SK-N-SH treated with all-trans-retinoic acid at 6 μM for 48 hours (cell line): ENCODE results near the gene OPRM1.

ENCODE experiments used
- ATAC-seq: fragments of 200-7000 bp; cut with Tn5 transposase; 3 replicates; pipeline ENCODE4 v1.9.1; 2020; ENCODE audit warnings: mild to moderate bottlenecking, moderate library complexity
- BACH2 ChIP-seq: fragments of 250-450 bp; sonication (Bioruptor Pico); IDR thresholded peaks from 2 replicates; pipeline ENCODE4 v1.9.0; 2021; ENCODE audit warnings: mild to moderate bottlenecking, borderline replicate concordance
- CSDC2 ChIP-seq: fragments of 250-450 bp; sonication (Bioruptor Pico); IDR thresholded peaks from 2 replicates; pipeline ENCODE4 v1.5.0; 2020; ENCODE audit warnings: mild to moderate bottlenecking, moderate library complexity
- ESRRG ChIP-seq: fragments of 250-450 bp; sonication (Bioruptor Pico); IDR thresholded peaks from 2 replicates; pipeline ENCODE4 v1.6.1; 2021; ENCODE audit warnings: mild to moderate bottlenecking
- GLIS3 ChIP-seq: fragments of 250-450 bp; sonication (Bioruptor Pico); IDR thresholded peaks from 2 replicates; pipeline ENCODE4 v1.5.0; 2020; ENCODE audit warnings: mild to moderate bottlenecking, moderate library complexity
- ISL1 ChIP-seq: fragments of 250-450 bp; sonication (Bioruptor Pico); IDR thresholded peaks from 2 replicates; pipeline ENCODE4 v2.1.2; 2022; ENCODE audit warnings: mild to moderate bottlenecking, moderate library complexity
- OSR1 ChIP-seq: fragments of 250-450 bp; sonication (Bioruptor Pico); IDR thresholded peaks from 2 replicates; pipeline ENCODE4 v1.8.0; 2022; ENCODE audit warnings: moderate library complexity, mild to moderate bottlenecking, inconsistent platforms
- PPARA ChIP-seq: fragments of 250-450 bp; sonication (Bioruptor Pico); IDR thresholded peaks from 2 replicates; pipeline ENCODE4 v1.5.0; 2020; ENCODE audit warnings: mild to moderate bottlenecking, borderline replicate concordance
- RARB ChIP-seq: fragments of 250-450 bp; sonication (Bioruptor Pico); IDR thresholded peaks from 2 replicates; pipeline ENCODE4 v1.8.0; 2021; ENCODE audit warnings: mild to moderate bottlenecking, moderate library complexity
- SNAI2 ChIP-seq: fragments of 250-450 bp; sonication (Bioruptor Pico); IDR thresholded peaks from 2 replicates; pipeline ENCODE4 v1.5.0; 2020; ENCODE audit warnings: mild to moderate bottlenecking, moderate library complexity
- TCF4 ChIP-seq: fragments of 250-450 bp; sonication (Bioruptor Pico); IDR thresholded peaks from 2 replicates; pipeline ENCODE4 v1.8.0; 2021; ENCODE audit warnings: mild to moderate bottlenecking, moderate library complexity, borderline replicate concordance
- TOX ChIP-seq: fragments of 250-450 bp; sonication (Bioruptor Pico); IDR thresholded peaks from 2 replicates; pipeline ENCODE4 v1.8.0; 2021; ENCODE audit warnings: mild to moderate bottlenecking, moderate library complexity, borderline replicate concordance
- ZC3H10 ChIP-seq: fragments of 250-450 bp; sonication (Bioruptor Pico); IDR thresholded peaks from 2 replicates; pipeline ENCODE4 v1.5.1; 2021; ENCODE audit warnings: mild to moderate bottlenecking, moderate library complexity
- ZFP3 ChIP-seq: fragments of 250-450 bp; sonication (Bioruptor Pico); IDR thresholded peaks from 2 replicates; pipeline ENCODE4 v1.5.0; 2020; ENCODE audit warnings: mild to moderate bottlenecking, moderate library complexity
- ZNF565 ChIP-seq: fragments of 450-650 bp; formaldehyde crosslinking; conservative IDR thresholded peaks from 2 replicates; pipeline ENCODE4 v1.5.0; 2020; ENCODE audit warnings: low read depth, mild to moderate bottlenecking, moderate library complexity
- ZNF70 ChIP-seq: fragments of 450-650 bp; formaldehyde crosslinking; IDR thresholded peaks from 2 replicates; pipeline ENCODE4 v1.5.0; 2020; ENCODE audit warnings: mild to moderate bottlenecking, moderate library complexity
- ZNF8 ChIP-seq: fragments of 450-650 bp; formaldehyde crosslinking; IDR thresholded peaks from 2 replicates; pipeline ENCODE4 v1.5.0; 2020; ENCODE audit warnings: mild to moderate bottlenecking, moderate library complexity
- TF ChIP-seq, protein P1 (sequence below): fragments of 250-450 bp; sonication (Bioruptor Pico); IDR thresholded peaks from 2 replicates; pipeline ENCODE4 v1.5.1; 2020; ENCODE audit warnings: low read depth, mild to moderate bottlenecking, moderate library complexity
- TF ChIP-seq, protein P2 (sequence below): fragments of 250-450 bp; sonication (Bioruptor Pico); IDR thresholded peaks from 2 replicates; pipeline ENCODE4 v1.8.0; 2020; ENCODE audit warnings: mild to moderate bottlenecking, moderate library complexity, borderline replicate concordance
- TF ChIP-seq, protein P3 (sequence below): fragments of 250-450 bp; sonication (Bioruptor Pico); IDR thresholded peaks from 2 replicates; pipeline ENCODE4 v1.8.0; 2021; ENCODE audit warnings: low read depth, mild to moderate bottlenecking, moderate library complexity, borderline replicate concordance
- TF ChIP-seq, protein P4 (sequence below): fragments of 250-450 bp; sonication (Bioruptor Pico); IDR thresholded peaks from 2 replicates; pipeline ENCODE4 v1.5.1; 2021; ENCODE audit warnings: mild to moderate bottlenecking, moderate library complexity

The OPRM1 gene

DNA sequence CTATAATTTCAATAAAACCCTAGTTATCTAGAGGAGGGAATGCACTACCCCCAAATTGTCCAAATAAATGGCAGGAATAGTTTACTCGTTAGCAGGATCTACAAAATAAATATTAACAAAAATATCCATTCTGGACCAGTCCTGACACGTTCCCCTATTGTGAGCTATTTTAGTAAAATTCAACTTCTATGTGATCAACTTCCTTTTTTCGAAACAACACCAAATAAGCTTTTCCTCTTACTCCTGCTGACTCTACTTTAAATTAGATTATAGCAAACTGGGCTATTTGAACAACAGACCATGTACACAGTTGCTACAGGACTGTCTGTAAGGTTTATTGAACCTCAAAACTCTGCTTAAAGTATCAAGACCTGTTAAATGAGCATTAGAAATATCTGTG, 163.3 kb downstream of the OPRM1 start:
- TF ChIP-seq BACH2 (CRISPR knock-in tag) (no peak), RARB (no peak), TCF4 (CRISPR knock-in tag) (no peak), ESRRG (no peak), OSR1 (no peak), GLIS3 (CRISPR knock-in tag) (no peak), TOX (CRISPR knock-in tag) (no peak), PPARA (CRISPR knock-in tag) (no peak)
- no peak for ATAC-seq

DNA sequence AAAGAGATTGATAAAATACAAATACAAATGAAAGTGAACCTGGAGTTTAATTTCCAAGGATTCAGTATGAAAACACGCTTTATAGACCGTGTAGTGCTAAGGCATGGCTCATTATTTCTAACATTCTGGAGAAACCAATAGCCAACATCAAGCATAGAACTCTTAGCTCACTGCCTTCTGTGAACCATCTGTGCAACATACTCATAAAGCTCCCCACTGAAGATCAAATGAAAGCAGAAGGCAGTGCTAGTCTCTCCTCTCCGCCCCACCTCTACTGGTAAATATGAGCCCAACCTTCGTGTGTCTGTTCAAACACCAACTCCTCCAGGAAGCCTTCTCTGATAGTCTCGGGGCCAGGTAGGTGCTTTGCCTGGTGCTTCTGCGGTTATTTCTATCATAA, 163.9 kb downstream of the OPRM1 start:
- TF ChIP-seq, protein P1, sequence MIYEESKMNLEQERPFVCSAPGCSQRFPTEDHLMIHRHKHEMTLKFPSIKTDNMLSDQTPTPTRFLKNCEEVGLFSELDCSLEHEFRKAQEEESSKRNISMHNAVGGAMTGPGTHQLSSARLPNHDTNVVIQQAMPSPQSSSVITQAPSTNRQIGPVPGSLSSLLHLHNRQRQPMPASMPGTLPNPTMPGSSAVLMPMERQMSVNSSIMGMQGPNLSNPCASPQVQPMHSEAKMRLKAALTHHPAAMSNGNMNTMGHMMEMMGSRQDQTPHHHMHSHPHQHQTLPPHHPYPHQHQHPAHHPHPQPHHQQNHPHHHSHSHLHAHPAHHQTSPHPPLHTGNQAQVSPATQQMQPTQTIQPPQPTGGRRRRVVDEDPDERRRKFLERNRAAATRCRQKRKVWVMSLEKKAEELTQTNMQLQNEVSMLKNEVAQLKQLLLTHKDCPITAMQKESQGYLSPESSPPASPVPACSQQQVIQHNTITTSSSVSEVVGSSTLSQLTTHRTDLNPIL (CRISPR knock-in tag), result no peak
- no peak for TF ChIP-seq ESRRG
- no peak for TF ChIP-seq ZNF8 (CRISPR knock-in tag)
- TF ChIP-seq, protein P2, sequence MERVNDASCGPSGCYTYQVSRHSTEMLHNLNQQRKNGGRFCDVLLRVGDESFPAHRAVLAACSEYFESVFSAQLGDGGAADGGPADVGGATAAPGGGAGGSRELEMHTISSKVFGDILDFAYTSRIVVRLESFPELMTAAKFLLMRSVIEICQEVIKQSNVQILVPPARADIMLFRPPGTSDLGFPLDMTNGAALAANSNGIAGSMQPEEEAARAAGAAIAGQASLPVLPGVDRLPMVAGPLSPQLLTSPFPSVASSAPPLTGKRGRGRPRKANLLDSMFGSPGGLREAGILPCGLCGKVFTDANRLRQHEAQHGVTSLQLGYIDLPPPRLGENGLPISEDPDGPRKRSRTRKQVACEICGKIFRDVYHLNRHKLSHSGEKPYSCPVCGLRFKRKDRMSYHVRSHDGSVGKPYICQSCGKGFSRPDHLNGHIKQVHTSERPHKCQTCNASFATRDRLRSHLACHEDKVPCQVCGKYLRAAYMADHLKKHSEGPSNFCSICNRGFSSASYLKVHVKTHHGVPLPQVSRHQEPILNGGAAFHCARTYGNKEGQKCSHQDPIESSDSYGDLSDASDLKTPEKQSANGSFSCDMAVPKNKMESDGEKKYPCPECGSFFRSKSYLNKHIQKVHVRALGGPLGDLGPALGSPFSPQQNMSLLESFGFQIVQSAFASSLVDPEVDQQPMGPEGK (CRISPR knock-in tag), result no peak

DNA sequence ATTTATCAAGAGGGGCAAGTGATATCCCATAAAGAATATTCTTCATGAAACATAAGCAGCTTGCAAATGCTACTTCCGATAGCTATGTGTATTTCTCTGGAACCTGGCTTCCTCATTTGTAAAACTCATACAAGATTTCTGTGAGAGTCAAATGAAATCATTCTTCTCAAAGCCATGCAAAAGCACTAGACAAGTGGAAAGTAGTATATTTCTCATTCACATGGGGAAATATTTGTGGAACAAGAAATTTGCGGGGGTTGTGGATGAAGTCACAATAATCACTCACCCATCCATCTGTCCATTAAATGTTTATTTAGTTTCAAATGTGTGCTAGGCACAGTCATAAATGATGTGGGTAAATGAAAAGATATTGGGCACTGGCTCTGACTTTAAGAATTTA, 167.1 kb downstream of the OPRM1 start:
- ATAC-seq, result no peak
- TF ChIP-seq ZNF565 (CRISPR knock-in tag) (no peak), ZNF8 (CRISPR knock-in tag) (no peak), RARB (no peak), OSR1 (no peak), GLIS3 (CRISPR knock-in tag) (no peak), TCF4 (CRISPR knock-in tag) (no peak), SNAI2 (CRISPR knock-in tag) (no peak), ISL1 (CRISPR knock-in tag) (no peak), BACH2 (CRISPR knock-in tag) (no peak), ZFP3 (CRISPR knock-in tag) (no peak), TOX (CRISPR knock-in tag) (no peak), CSDC2 (CRISPR knock-in tag) (no peak), ZC3H10 (CRISPR knock-in tag) (no peak), PPARA (CRISPR knock-in tag) (no peak), ZNF70 (CRISPR knock-in tag) (no peak)
- TF ChIP-seq, protein P3, sequence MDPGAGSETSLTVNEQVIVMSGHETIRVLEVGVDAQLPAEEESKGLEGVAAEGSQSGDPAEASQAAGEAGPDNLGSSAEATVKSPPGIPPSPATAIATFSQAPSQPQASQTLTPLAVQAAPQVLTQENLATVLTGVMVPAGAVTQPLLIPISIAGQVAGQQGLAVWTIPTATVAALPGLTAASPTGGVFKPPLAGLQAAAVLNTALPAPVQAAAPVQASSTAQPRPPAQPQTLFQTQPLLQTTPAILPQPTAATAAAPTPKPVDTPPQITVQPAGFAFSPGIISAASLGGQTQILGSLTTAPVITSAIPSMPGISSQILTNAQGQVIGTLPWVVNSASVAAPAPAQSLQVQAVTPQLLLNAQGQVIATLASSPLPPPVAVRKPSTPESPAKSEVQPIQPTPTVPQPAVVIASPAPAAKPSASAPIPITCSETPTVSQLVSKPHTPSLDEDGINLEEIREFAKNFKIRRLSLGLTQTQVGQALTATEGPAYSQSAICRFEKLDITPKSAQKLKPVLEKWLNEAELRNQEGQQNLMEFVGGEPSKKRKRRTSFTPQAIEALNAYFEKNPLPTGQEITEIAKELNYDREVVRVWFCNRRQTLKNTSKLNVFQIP (CRISPR knock-in tag), result no peak
- TF ChIP-seq, protein P4, sequence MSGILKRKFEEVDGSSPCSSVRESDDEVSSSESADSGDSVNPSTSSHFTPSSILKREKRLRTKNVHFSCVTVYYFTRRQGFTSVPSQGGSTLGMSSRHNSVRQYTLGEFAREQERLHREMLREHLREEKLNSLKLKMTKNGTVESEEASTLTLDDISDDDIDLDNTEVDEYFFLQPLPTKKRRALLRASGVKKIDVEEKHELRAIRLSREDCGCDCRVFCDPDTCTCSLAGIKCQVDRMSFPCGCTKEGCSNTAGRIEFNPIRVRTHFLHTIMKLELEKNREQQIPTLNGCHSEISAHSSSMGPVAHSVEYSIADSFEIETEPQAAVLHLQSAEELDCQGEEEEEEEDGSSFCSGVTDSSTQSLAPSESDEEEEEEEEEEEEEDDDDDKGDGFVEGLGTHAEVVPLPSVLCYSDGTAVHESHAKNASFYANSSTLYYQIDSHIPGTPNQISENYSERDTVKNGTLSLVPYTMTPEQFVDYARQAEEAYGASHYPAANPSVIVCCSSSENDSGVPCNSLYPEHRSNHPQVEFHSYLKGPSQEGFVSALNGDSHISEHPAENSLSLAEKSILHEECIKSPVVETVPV (CRISPR knock-in tag), result no peak
- TF ChIP-seq, protein P1 (CRISPR knock-in tag), result no peak

More for the DNA sequence above, 163.9 kb downstream of the OPRM1 start:
- no peak for ATAC-seq

DNA sequence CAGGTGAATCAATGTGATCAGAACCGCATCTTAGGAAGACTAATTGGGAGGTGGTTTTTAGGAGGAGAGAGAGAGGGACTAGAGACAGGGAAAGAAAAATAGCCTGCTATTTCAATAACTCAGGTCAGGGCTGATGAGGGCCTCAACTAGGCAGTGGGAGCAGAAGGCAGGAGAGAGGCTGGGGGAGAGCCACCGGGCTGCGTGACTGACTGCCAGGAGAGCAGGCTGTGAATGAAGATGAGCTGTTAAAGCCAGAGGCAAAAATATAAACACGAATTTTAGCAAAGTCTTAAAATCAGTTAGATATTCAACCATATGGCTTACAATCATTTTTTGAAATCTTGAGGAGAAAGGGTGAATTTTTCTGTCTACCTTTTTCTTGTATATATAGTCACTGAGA, 168.0 kb downstream of the OPRM1 start:
- TF ChIP-seq TOX (CRISPR knock-in tag) (no peak), GLIS3 (CRISPR knock-in tag) (no peak), ZNF8 (CRISPR knock-in tag) (no peak), BACH2 (CRISPR knock-in tag) (no peak), SNAI2 (CRISPR knock-in tag) (no peak), OSR1 (no peak), ISL1 (CRISPR knock-in tag) (no peak)
- TF ChIP-seq, all 23 proteins: peak for 0
- ATAC-seq, result no peak
